Activated CD8-positive, alpha-beta memory T cell treated with anti-CD3 and anti-CD28 coated beads for 36 hours (primary cell): ENCODE results near the gene PPP1R27. TPM values are rescaled to one million over a fixed set of nuclear protein-coding genes. Genes with fewer than 3 reads are reported as not detected.
"Not testable (repeated sequence)": the region's sequence is repeated elsewhere in the genome, so short reads cannot be mapped to it uniquely, and the experiment has no call there.

Experiments used
- CTCF ChIA-PET: fragments of 350-600 bp; sonication (Branson Sonifier 250); formaldehyde crosslinking; loops from one replicate; lab custom pipeline; 2021; ENCODE audit warnings: antibody characterized with exemption; lab: Charles Lee
- POLR2A ChIA-PET: fragments of 350-600 bp; sonication (Branson Sonifier 250); formaldehyde crosslinking; loops from one replicate; lab custom pipeline; 2021; ENCODE audit warnings: antibody characterized with exemption; lab: Charles Lee
- total RNA-seq, 2 experiments: library from RNA; stranded (reverse); gene quantifications; one replicate each; pipeline ENCODE4 v1.2.3, GENCODE V29; 2021

The PPP1R27 gene
- total RNA-seq, 2 experiments from 2014 or later: not detected

DNA sequence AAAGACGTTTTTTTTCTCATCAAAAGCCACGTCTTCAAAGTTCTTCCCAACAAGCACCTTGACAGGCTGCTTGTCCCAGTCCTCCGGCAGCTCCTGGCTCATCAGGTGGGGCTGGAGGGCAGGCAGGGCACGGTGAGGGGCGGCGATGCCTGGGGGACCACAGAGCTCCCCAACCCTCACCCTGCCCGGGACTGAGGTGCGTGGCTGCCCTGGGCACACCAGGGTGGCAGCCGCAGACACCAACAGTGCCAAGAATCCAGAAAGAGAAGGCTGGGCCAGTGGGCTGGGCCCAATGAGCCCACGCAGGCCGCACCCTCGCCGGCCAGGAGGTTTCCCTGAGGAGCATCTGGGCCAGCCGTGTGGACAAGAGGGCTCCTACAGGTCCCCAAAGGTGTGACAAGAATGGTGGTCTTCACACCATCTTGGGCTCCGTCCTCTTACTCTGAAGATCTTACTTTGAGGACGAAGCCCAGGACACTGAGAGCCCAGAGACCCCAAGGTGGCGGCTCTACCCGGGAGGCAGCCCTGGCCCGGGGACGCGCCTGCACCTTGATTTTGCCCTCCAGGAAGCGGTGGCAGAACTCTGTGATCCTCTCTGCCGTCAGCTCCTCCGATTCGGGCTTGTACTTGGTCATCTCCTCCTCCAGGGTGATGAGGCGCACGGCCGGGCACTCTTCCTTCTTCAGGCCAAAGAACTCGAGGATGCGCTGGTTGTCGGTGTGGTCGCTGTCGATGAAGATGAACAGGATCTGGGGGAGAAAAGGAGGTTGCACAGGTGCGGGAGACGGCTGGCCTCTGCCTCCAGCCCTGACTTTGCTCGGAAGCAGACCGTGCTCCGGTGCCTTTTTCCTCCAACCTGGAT lies 11.3 kb upstream of the PPP1R27 start:
- ChIA-PET CTCF (interaction anchor here (1.0 kb wide), 1 partner anchor 13 kb away, joined by 3 read pairs; no protein-coding TSS in a partner anchor), POLR2A (interaction anchor here (0.6 kb wide), 1 partner anchor 11 kb away, joined by 4 read pairs; no protein-coding TSS in a partner anchor)

- CTCF ChIA-PET: no interaction called here
- POLR2A ChIA-PET: no interaction called here
Observed at GRCh38 chr17:81845361-81845760, 10.5 kb upstream of the PPP1R27 start.

DNA sequence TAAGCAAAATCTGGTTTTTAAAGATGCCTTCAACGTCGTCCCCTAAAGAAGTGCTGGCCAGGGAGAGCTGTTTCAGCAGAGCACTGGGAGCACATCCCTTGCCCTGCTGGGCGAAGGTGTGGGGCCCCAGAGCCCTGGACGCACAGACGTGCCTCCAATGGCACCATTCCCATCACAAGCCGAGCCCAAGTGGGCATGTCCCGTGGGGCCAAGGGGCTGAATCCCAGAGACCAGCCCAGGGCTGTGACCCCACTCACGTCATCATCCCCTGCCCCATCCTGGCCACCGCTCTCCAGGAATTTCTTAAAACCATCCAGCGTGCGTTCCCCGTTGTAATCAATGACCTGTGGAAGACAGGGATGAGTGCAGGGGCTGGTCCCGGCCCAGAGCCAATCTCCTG lies 10.0 kb upstream of the PPP1R27 start:
- ChIA-PET POLR2A (no interaction called here), CTCF (no interaction called here)

- CTCF ChIA-PET: no interaction called here
- POLR2A ChIA-PET: no interaction called here
Observed at GRCh38 chr17:81844327-81844851, 9.5 kb upstream of the PPP1R27 start.

DNA sequence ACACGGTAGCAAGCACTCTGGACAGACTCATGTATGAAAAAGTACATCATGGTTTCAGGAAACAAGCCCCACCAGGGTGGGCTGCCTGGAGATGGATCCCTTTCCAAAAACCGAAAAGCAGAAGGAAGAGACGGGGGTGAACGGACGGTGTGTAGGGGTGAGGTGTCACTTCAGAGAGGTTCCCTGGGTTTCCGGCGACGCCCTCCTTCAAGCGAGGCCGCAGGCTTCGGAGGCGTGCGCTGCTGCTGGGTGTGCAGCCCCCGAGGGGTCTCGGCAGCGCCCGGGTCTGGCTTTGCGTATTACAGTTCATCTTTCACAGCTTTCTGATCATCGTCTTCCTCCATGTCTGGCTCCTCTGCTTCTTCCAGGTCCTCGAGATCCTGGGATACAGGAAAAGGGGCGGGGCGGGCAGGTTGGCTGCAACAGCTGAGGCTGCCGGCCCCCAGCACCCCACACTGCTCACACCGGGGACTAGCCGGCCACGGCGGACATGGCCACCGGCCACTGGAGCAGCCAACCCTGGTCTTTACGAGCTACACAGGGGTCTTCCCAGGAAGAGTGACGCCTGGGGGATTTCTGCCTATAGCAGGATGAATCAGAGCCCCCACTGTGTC lies 9.0 kb upstream of the PPP1R27 start:
- CTCF ChIA-PET: no interaction called here
- POLR2A ChIA-PET: no interaction called here

DNA sequence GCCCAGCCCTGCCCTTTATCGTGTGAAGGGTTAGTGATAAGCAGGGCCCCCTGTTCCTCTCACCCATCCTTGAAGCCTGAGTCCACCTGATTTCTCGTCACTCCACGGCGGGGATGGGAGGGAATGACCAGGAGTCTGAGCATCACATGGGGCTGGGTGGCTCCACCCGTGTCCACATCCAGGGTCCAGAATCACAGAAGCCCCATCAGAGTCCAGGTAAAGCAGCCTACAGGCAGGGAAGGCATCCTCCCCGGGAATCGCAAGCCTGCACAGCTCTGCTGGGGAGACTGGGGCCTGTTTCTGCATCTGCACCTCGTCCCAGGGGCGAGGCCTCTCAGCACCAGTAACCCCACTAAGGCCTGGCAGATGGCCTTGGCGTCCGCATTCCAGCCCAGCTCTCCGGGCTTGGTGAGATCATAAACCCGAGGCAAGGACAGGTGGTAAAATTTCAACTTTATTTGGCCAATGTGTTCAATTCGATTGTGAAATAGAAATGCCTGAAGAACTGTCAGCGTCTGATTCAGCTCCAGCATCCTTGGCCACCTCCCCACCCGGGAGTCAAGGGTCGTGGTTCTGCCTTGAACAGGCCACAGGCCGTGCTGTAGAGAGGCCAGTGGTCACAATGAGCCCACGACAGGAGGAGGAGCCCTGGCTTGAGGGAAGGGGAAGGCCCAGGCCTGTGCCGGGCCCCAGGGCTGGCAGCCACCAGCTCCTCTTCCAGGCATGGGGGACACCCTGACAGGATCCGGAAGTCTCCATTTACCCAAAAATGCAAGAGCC lies 8.1 kb upstream of the PPP1R27 start:
- ChIA-PET CTCF (interaction anchor here (1.0 kb wide), 1 partner anchor 26 kb away, joined by 3 read pairs; no protein-coding TSS in a partner anchor), POLR2A (interaction anchor here (1.0 kb wide), 1 partner anchor 10 kb away, joined by 3 read pairs; the partner anchor contains the start of gene MCRIP1)

DNA sequence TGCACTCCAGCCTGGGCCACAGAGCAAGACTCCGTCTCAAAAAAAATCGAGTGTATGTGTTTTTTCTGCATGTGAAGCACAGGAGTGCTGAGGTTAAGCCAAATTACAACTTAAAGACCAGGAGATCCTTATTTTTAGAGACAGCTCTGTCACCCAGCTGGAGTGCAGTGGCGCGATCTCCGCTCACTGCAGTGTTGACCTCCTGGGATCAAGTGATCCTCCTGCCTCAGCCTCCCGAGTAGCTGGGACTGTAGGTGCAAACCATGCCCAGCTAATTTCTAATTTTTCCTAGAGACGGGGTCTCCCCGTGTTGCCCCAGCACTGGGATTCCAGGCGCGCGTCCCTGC lies 7.5 kb upstream of the PPP1R27 start:
- POLR2A ChIA-PET: interaction anchor here (1.0 kb wide), 1 partner anchor 9 kb away, joined by 3 read pairs; the partner anchor contains the start of gene MCRIP1

GRCh38 chr17:81841866-81842265 lies 7.0 kb upstream of the PPP1R27 start:
- ChIA-PET CTCF (interaction anchor here (0.8 kb wide), 1 partner anchor 19 kb away, joined by 3 read pairs; no protein-coding TSS in a partner anchor), POLR2A (no interaction called here)

More for the DNA sequence above, 7.5 kb upstream of the PPP1R27 start:
- CTCF ChIA-PET: interaction anchor here (0.8 to 1.0 kb wide), 2 partner anchors 19 to 27 kb away, joined by 3 read pairs; no protein-coding TSS in a partner anchor

- ChIA-PET CTCF (interaction anchor here (0.6 to 0.9 kb wide), 2 partner anchors 11 to 110 kb away, joined by 3 read pairs; no protein-coding TSS in a partner anchor), POLR2A (interaction anchor here (0.8 kb wide), 1 partner anchor 8 kb away, joined by 3 read pairs; no protein-coding TSS in a partner anchor)
Observed at GRCh38 chr17:81840826-81841778, 6.3 kb upstream of the PPP1R27 start.

- CTCF ChIA-PET: not testable (repeated sequence)
- POLR2A ChIA-PET: interaction anchor here (0.8 kb wide), 1 partner anchor 9 kb away, joined by 3 read pairs; no protein-coding TSS in a partner anchor
Observed at GRCh38 chr17:81840059-81840458, 5.2 kb upstream of the PPP1R27 start.

DNA sequence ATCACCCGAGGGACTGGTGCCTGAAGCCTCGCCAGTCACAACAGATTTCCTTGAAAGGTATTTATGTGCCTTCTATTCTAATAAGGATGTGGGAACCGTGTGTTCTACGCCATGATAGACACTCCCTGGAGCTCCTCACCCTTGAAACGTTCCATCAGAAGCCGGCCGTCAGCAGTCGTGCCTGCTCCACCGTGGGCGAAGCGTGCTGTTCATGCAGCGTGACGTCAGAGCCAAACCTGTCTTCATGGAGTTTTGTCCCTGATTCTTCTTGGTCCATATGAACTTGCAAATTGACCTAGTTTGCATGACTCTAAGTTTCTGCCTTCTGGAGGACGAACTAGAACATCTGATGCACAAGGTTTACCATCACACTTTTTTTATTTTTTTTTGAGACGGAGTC lies 4.5 kb upstream of the PPP1R27 start:
- CTCF ChIA-PET: no interaction called here
- POLR2A ChIA-PET: interaction anchor here (0.6 kb wide), 1 partner anchor 17 kb away, joined by 10 read pairs; no protein-coding TSS in a partner anchor

GRCh38 chr17:81838753-81839255 lies 4.0 kb upstream of the PPP1R27 start:
- ChIA-PET CTCF (no interaction called here), POLR2A (interaction anchor here (0.6 kb wide), 1 partner anchor 18 kb away, joined by 10 read pairs; no protein-coding TSS in a partner anchor)

DNA sequence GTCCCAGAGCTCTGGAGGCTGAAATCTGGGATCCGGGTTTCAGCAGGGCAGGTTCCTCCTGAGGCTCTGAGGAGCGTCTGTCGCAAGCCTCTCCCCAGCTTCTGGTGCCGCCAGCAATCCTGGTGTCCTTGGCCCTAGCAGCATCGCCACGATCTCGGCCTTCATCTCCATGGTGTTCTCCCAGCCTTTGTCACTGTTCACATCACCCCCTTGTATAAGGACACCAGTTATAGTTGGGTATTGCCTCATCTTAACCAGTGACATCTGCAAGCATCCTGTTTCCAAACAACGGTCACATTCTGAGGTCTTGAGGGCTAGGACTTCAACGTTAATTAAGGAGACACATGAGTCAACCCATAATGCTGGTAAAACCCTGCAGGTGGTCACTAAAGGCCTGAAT lies 2.8 kb upstream of the PPP1R27 start:
- POLR2A ChIA-PET: no interaction called here
- CTCF ChIA-PET: no interaction called here

DNA sequence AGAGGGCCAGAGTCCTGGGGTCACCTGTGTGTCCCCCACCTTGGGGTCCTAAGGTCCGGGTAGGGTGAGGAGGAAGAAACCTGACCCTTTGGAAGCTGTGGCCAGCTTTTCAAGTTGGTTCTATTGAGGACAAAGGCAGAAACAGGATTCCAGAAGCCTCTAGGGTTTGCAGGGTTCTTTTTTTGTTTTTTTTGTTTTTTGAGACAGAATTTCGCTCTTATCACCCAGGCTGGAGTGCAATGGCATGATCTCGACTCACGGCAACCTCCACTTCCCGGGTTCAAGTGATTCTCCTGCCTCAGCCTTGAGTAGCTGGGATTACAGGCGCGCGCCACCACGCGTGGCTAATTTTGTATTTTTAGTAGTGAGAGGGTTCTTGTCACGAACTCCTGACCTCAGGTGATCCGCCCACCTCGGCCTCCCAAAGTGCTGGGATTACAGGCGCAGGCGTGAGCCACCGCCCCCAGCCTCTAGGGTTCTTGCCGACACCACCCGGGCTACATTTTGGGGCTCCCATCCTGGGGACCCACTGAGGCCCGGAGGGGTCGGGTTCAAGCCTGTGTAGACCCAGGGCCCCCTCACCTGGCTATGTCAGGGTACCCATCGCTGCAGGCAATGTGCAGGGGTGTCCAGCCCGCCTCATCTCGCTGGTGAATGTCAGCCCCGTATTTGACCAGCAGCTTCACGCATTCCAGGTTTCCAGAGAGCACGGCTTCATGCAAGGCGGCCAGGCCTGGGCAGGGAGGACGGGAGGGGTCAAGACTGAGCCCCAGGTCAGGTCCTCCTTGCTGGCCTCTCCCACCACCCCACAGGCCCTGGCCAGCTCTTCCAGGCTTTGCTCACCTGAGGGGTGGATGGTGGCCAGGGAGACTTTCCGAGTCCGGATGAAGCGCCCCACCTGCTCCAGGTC lies 674 bp downstream of the PPP1R27 start:
- ChIA-PET POLR2A (interaction anchor here (0.5 to 2.5 kb wide), 6 partner anchors 15 to 131 kb away, joined by 3 to 20 read pairs (median 8); partner anchors contain the start of genes ARHGDIA and MRPL12), CTCF (interaction anchor here (0.9 to 1.3 kb wide), 4 partner anchors 21 to 188 kb away, joined by 3 read pairs; no protein-coding TSS in a partner anchor)

DNA sequence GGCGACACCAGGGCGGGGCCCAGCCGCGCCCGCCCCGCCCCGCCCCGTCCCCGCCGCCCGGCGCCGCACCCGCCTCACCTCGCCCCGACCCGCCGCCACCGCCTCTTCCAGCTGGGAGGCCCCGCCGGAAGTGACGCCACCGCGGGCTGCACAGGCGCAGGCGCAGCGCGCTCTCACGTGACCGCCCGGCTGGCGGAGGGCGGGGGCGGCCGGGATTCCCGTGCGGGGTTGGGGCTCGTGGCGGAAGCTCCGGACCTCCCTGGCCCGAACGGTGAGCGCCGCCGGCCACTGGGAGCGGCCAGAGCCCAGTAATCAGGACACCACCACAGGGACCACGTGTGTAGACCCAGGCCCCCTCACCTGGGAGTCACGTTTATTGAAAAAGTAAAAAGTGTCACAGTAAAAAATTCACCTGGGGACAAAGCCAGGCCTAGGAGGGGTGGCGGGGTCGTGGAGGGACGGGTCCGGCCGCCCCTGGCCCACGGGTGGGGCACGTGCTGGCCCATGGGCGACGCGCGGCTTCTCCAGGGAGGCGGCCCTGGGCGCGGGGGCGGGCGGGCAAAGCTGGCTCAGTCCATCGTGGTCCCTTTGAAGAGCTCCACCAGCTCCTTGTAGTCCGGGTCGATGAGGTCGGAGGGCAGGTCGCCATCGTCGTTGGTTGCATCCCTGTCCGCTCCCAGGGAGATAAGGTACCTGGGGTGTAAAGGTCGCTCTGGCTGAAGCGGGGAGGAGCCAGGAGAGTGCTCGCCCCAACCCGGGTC lies 1.5 kb downstream of the PPP1R27 start, which contains the start of gene MCRIP1:
MCRIP1 (minus strand) TSS at position 132 of the 761 bp plus-strand sequence. CDS start 8,785 bp downstream, outside the sequence.
- POLR2A ChIA-PET: interaction anchor here (0.5 to 2.5 kb wide), 11 partner anchors 9 to 130 kb away, joined by 3 to 20 read pairs (median 3); partner anchors contain the start of genes ARHGDIA, MRPL12 and P4HB
- CTCF ChIA-PET: interaction anchor here (0.9 to 1.3 kb wide), 4 partner anchors 19 to 188 kb away, joined by 3 to 4 read pairs (median 3); partner anchors contain the start of gene P4HB
